Heart left ventricle (tissue), 16 donors: ENCODE results near the gene AMN. TPM values are rescaled to one million over a fixed set of nuclear protein-coding genes. Genes with fewer than 3 reads are reported as not detected.

Source experiments
- ATAC-seq, 4 donors: fragments of 200-7000 bp; cut with Tn5 transposase; one replicate each; pipeline ENCODE4 v1.9.1; 2020 to 2022; ENCODE audit warnings: moderate library complexity in 4 of 4, mild to moderate bottlenecking in 3 of 4, moderate number of reproducible peaks in 1 of 4
- DNase-seq, 5 donors: peaks; one replicate each; pipeline ENCODE4 v3.0.0-alpha.2; 2020
- H3K27ac ChIP-seq, 12 donors: fragments of 200-600 bp; sonication (generic) in 4 of 12; one replicate each; pipeline versions ENCODE4 v1.5.0 to v1.8.0; 2016 to 2022; ENCODE audit warnings: mild to moderate bottlenecking in 2 of 12
- H3K27me3 ChIP-seq, 9 donors: fragments of 200-600 bp; sonication (generic) in 2 of 9; one replicate each; pipeline versions ENCODE4 v1.5.1 to v1.8.0; 2016 to 2022; ENCODE audit warnings: mild to moderate bottlenecking in 3 of 9
- H3K36me3 ChIP-seq, 9 donors: fragments of 200-600 bp; sonication (generic) in 2 of 9; one replicate each; pipeline versions ENCODE4 v1.5.0 to v1.8.0; 2018 to 2022; ENCODE audit warnings: mild to moderate bottlenecking in 2 of 9
- H3K4me1 ChIP-seq, 12 donors: fragments of 200-600 bp; sonication (generic) in 4 of 12; one replicate each; pipeline versions ENCODE4 v1.5.0 to v1.8.0; 2016 to 2022; ENCODE audit warnings: mild to moderate bottlenecking in 3 of 12
- H3K4me3 ChIP-seq, 12 donors: fragments of 200-600 bp; sonication (generic) in 4 of 12; one replicate each; pipeline versions ENCODE4 v1.5.0 to v1.8.0; 2017 to 2022; ENCODE audit warnings: mild to moderate bottlenecking in 9 of 12, moderate library complexity in 4 of 12
- H3K9me3 ChIP-seq, 12 donors: fragments of 200-600 bp; sonication (generic) in 4 of 12; one replicate each; pipeline versions ENCODE4 v1.5.0 to v1.8.0; 2016 to 2022; ENCODE audit warnings: mild to moderate bottlenecking in 1 of 12
- CTCF ChIP-seq, 12 donors: fragments of 200-600 bp; sonication (generic) in 4 of 12; IDR thresholded peaks; one replicate each; pipeline versions ENCODE4 v1.5.0 to v1.8.0; 2018 to 2022; ENCODE audit warnings: antibody characterized with exemption in 12 of 12, mild to moderate bottlenecking in 5 of 12
- POLR2A ChIP-seq, 2 donors: fragments of 450-650 bp; IDR thresholded peaks; one replicate each; pipeline ENCODE4 v1.6.1; 2017; ENCODE audit warnings: antibody characterized with exemption in 2 of 2, mild to moderate bottlenecking in 2 of 2, moderate library complexity in 2 of 2
- WGBS, 4 donors: extraction: QIAGEN DNeasy Blood & Tissue Kit in 2 of 4; methylation state at CpG; one replicate each; pipeline versions ENCODE4 v1.1.5 to v1.1.7; 2013 to 2018; 5-methylcytosine and 5-hydroxymethylcytosine counted together
- intact Hi-C, 10 donors: fragments of 100-400 bp; cut with DNase I; formaldehyde crosslinking; loops; one replicate each; pipeline versions ENCODE4 v1.11.1 to v1.14.2; 2022
- polyA plus RNA-seq, 2 donors: library from polyadenylated mRNA; stranded (reverse); fragments of 200-250 nt; gene quantifications; one replicate each; pipeline ENCODE4 v1.2.3, GENCODE V29; 2013
- total RNA-seq, 9 donors: library from RNA; depleted of rRNA in 2 of 9; stranded (reverse); fragments of >200 nt in 2 of 9; fragmentation: NEBNext Ultra II Directional in 3 of 9; extraction: Animal tissue kit (Norgen Biotek cat#: 25700) in 3 of 9; gene quantifications; one replicate each; pipeline versions ENCODE4 v1.1.0 to v1.2.4, GENCODE V29; 2016 to 2023
- donor health status: ischemic (EF 13 %, LVEDD 7.1; RV severe dilation, severe dysfunction).
- donor health status: healthy with polysubstance abuse.
- donor health status: DM: no; HTN: yes; CAD: no.
- donor health status: DM: no; HTN: no; CAD: no.
- donor health status: ischemic (EF 25% LVEDD 6.9; RV normal size, moderate dysfunction).
- donor health status: ischemic (EF 25% LVEDD 5.7; RV mildly dilated, moderate dysfunction).
- donor health status: healthy.
- donor health status: DM: yes; HTN: yes; CAD: no.
- donor health status: ischemic (EF 35%, LVEDD 5.7; RV mildly dilated, moderate dysfunction).
- donor health status: nonischemic (EF 11% LVEDD 7.7; RV severe dilation, severe dysfunction).
- donor health status: DM: yes; HTN: yes; CAD: no.
- donor health status: PGD.
- donor health status: ischemic (EF 29% LVEDD 5.4; RV normal size, mild dysfunction).
- donor health status: nonischemic (EF 23%, LVEDD 6.1; RV moderate dilation, normal function).

Gene AMN
- total and polyA plus RNA-seq, 11 donors = 0.11 to 0.36 (median 0.21) TPM; not detected in 8

- intact Hi-C loops = no loop called here
- Histone ChIP-seq H3K27ac (no peak overlapping the region), H3K4me3 (no peak overlapping the region), H3K27me3 (no peaks in the 10 kb centered on the region), H3K36me3 (peaks cover 9 to 100% (median 96%) of the 10 kb centered on the region in 9 donors), H3K4me1 (no peaks in the 10 kb centered on the region), H3K9me3 (no peaks in the 10 kb centered on the region)
- TF ChIP-seq CTCF (IDR thresholded peaks at IDR 0.05) (no peak), POLR2A (IDR thresholded peaks at IDR 0.05) (no peak)
- no peak for ATAC-seq
- DNase-seq = no peak
- 89 to 91% (median 91%) methylated on average over 11 of the region's 11 CpGs for WGBS, 4 donors
Measured at GRCh38 chr14:102969901-102970300, 47.4 kb downstream of the AMN start.

GRCh38 chr14:102970496-102970895, 48.0 kb downstream of the AMN start:
- no peak overlapping the region for H3K27ac ChIP-seq
- H3K4me1 ChIP-seq = no peaks in the 10 kb centered on the region
- H3K4me3 ChIP-seq = no peak overlapping the region
- intact Hi-C loops = no loop called here
- peaks cover 9 to 100% (median 96%) of the 10 kb centered on the region in 9 donors for H3K36me3 ChIP-seq
- TF ChIP-seq CTCF (IDR thresholded peaks at IDR 0.05) (no peak), POLR2A (IDR thresholded peaks at IDR 0.05) (no peak)
- no peaks in the 10 kb centered on the region for H3K9me3 ChIP-seq
- WGBS, 4 donors = 89 to 91% (median 90%) methylated on average over 10 of the region's 10 CpGs
- no peaks in the 10 kb centered on the region for H3K27me3 ChIP-seq
- DNase-seq = no peak
- ATAC-seq = no peak

- 76 to 86% (median 81%) methylated on average over 9 of the region's 9 CpGs for WGBS, 4 donors
- no peak for DNase-seq
- Histone ChIP-seq H3K36me3 (peaks cover 8 to 100% (median 96%) of the 10 kb centered on the region in 9 donors), H3K4me1 (no peaks in the 10 kb centered on the region), H3K4me3 (no peak overlapping the region), H3K27me3 (no peaks in the 10 kb centered on the region), H3K9me3 (no peaks in the 10 kb centered on the region), H3K27ac (no peak overlapping the region)
- no peak for TF ChIP-seq POLR2A (IDR thresholded peaks at IDR 0.05)
- TF ChIP-seq CTCF (IDR thresholded peaks at IDR 0.05) = no peak
- no peak for ATAC-seq
- intact Hi-C loops = no loop called here
Measured at GRCh38 chr14:102971314-102971713, 48.9 kb downstream of the AMN start.

GRCh38 chr14:102971836-102972606, 49.6 kb downstream of the AMN start:
- WGBS, 4 donors = 92 to 97% (median 95%) methylated on average over 25 of the region's 25 CpGs
- no peaks in the 10 kb centered on the region for H3K9me3 ChIP-seq
- no peak overlapping the region for H3K4me3 ChIP-seq
- ATAC-seq (no peak), DNase-seq (no peak)
- no peak overlapping the region for H3K27ac ChIP-seq
- H3K36me3 ChIP-seq = peaks cover 4 to 100% (median 96%) of the 10 kb centered on the region in 9 donors
- intact Hi-C loops = no loop called here
- H3K4me1 ChIP-seq = no peaks in the 10 kb centered on the region
- H3K27me3 ChIP-seq = no peaks in the 10 kb centered on the region
- TF ChIP-seq POLR2A (IDR thresholded peaks at IDR 0.05) (no peak), CTCF (IDR thresholded peaks at IDR 0.05) (no peak)
